GM19043 (cell line): Measurements from ENCODE around the gene KAZN.
"Not testable (repeated sequence)": the region's sequence is repeated elsewhere in the genome, so short reads cannot be mapped to it uniquely, and the experiment has no call there.

Experiments
- ATAC-seq: cut with Tn5 transposase; IDR thresholded peaks from one replicate; pipeline ENCODE4 v1.9.1; 2021; ENCODE audit warnings: low read depth; ENCODE audit not compliant: unreplicated experiment

KAZN gene

GRCh38 chr1:15038232-15039016 is 439.9 kb downstream of the KAZN start:
- no peak for ATAC-seq

- no peak for ATAC-seq
Measured at GRCh38 chr1:15039017-15039648, 440.6 kb downstream of the KAZN start.

- no peak for ATAC-seq
Measured at GRCh38 chr1:15039901-15040300, 441.4 kb downstream of the KAZN start.

GRCh38 chr1:15040685-15041084 is 442.2 kb downstream of the KAZN start:
- not testable (repeated sequence) for ATAC-seq

- no peak for ATAC-seq
Measured at GRCh38 chr1:15042866-15043265, 444.4 kb downstream of the KAZN start.

- no peak for ATAC-seq
Measured at GRCh38 chr1:15043934-15044333, 445.4 kb downstream of the KAZN start.

- no peak for ATAC-seq
Measured at GRCh38 chr1:15045123-15045522, 446.6 kb downstream of the KAZN start.

GRCh38 chr1:15046487-15047165 is 448.1 kb downstream of the KAZN start:
- ATAC-seq = no peak

- no peak for ATAC-seq
Measured at GRCh38 chr1:15047237-15047636, 448.8 kb downstream of the KAZN start.

GRCh38 chr1:15048437-15048980 is 450.0 kb downstream of the KAZN start:
- no peak for ATAC-seq

GRCh38 chr1:15049067-15049466 is 450.6 kb downstream of the KAZN start:
- ATAC-seq = no peak

GRCh38 chr1:15051882-15052528 is 453.5 kb downstream of the KAZN start:
- no peak for ATAC-seq

- ATAC-seq = no peak
Measured at GRCh38 chr1:15053153-15053552, 454.7 kb downstream of the KAZN start.

GRCh38 chr1:15055736-15056415 is 457.4 kb downstream of the KAZN start:
- ATAC-seq = no peak

- no peak for ATAC-seq
Measured at GRCh38 chr1:15056515-15057285, 458.2 kb downstream of the KAZN start.

- ATAC-seq = no peak
Measured at GRCh38 chr1:15057834-15058233, 459.3 kb downstream of the KAZN start.

GRCh38 chr1:15058261-15058660 is 459.8 kb downstream of the KAZN start:
- no peak for ATAC-seq

- no peak for ATAC-seq
Measured at GRCh38 chr1:15060104-15060503, 461.6 kb downstream of the KAZN start.

- ATAC-seq = no peak
Measured at GRCh38 chr1:15062479-15063099, 464.1 kb downstream of the KAZN start.
